Adrenal gland (tissue), 5 donors: ENCODE measurements around the gene MMP21.

Experiments
- POLR2A ChIP-seq, 2 donors: fragments of 450-650 bp; IDR thresholded peaks; one replicate each; pipeline ENCODE4 v1.6.1; 2017; ENCODE audit warnings: antibody characterized with exemption in 2 of 2, mild to moderate bottlenecking in 2 of 2, moderate library complexity in 1 of 2
- TF ChIP-seq, protein P1 (sequence below), 6 experiments: fragments of 450-650 bp in 4 of 6; fragments of 200-600 bp in 2 of 6; sonication (generic) in 1 of 6; IDR thresholded peaks; 1 replicate in 5 of 6; 2 replicates in 1 of 6; pipeline versions ENCODE4 v1.5.1 to v1.8.0; 2016 to 2021; ENCODE audit warnings: antibody characterized with exemption in 6 of 6, mild to moderate bottlenecking in 2 of 6, moderate library complexity in 1 of 6
- donor health status: DM: no; HTN: no; CAD: no.

DNA sequence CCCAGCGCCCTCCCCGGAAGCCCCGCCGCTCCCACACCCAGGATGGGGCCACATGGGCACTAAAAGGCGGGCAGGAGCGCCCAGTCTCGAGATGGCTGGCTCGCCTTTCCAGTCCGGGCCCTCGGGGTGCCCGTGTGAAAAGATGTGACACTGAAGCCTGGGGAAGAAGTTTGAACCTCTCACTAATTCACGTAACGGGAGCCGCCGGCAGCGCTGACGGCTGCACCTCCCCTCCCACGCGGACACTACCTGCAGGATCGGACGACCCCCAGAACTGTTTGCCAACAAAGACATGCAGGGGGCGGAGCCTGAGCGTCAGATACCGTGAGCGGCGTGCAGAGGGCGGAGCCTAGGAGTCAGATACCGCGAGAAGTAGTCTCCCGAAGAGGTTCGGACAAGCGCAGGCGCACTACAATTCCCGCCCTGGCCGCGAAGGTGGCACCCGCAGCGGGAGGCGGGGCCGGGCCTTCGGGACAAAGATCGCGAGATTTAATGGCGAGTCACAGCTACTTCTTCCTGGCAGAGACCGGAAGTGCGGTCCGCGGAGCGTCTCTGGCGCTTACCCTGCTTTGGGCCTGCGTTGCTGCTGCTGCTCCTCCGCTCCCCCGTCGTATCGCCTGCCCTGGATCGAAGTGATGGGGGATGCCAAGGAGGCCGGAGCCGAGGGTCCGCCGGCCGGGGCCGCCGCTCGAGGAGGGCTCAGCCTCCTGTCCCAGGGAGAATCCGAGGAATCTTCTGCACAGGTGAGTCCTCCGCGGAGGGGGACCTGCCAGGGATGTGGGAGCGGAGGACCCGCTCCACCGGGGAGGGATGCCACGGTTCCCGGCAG is 56.2 kb downstream of the MMP21 start, which contains the start of gene EDRF1:
- TF ChIP-seq, protein P1, sequence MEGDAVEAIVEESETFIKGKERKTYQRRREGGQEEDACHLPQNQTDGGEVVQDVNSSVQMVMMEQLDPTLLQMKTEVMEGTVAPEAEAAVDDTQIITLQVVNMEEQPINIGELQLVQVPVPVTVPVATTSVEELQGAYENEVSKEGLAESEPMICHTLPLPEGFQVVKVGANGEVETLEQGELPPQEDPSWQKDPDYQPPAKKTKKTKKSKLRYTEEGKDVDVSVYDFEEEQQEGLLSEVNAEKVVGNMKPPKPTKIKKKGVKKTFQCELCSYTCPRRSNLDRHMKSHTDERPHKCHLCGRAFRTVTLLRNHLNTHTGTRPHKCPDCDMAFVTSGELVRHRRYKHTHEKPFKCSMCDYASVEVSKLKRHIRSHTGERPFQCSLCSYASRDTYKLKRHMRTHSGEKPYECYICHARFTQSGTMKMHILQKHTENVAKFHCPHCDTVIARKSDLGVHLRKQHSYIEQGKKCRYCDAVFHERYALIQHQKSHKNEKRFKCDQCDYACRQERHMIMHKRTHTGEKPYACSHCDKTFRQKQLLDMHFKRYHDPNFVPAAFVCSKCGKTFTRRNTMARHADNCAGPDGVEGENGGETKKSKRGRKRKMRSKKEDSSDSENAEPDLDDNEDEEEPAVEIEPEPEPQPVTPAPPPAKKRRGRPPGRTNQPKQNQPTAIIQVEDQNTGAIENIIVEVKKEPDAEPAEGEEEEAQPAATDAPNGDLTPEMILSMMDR (IDR thresholded peaks at IDR 0.05), result no peak
- peak; percentile 66 to 73 for TF ChIP-seq POLR2A (IDR thresholded peaks at IDR 0.05)
